Right lobe of liver (tissue), 4 donors: Measurements from ENCODE around the gene HPSE2.

Source experiments
- POLR2A ChIP-seq: fragments of 450-650 bp; IDR thresholded peaks from one replicate; pipeline ENCODE4 v1.6.1; 2017; ENCODE audit warnings: antibody characterized with exemption, mild to moderate bottlenecking
- TF ChIP-seq, protein P1 (sequence below), 4 donors: fragments of 200-600 bp in 3 of 4; fragments of 450-650 bp in 1 of 4; IDR thresholded peaks; one replicate each; pipeline versions ENCODE4 v1.5.1 to v1.8.0; 2016 to 2022; ENCODE audit warnings: antibody characterized with exemption in 4 of 4, mild to moderate bottlenecking in 2 of 4
- donor health status: DM: no; HTN: no; CAD: no.
- donor health status: DM: no; HTN: no; CAD: no.
- donor health status: DM: no; HTN: yes; CAD: no.

DNA sequence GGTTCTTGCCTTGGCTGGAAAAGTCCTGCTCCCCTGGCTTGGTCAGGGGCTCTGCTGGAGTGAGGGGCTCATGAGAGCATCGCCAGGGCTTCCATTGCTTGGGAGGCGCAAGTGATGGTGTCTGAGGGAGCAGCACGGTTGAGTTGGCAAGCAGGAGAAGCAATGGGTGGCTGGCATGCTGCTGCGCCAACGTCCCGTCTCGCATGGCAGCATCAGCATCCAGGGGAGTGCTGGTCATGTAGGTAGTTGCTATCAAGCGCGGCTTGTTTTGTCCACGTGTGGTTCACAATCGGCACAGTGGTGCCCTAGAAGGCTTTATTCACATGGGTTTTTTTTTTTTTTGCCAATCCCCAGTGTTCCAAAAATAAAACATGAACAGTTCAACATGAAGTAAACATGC is 824.5 kb downstream of the HPSE2 start:
- no peak for TF ChIP-seq POLR2A
- TF ChIP-seq, protein P1, sequence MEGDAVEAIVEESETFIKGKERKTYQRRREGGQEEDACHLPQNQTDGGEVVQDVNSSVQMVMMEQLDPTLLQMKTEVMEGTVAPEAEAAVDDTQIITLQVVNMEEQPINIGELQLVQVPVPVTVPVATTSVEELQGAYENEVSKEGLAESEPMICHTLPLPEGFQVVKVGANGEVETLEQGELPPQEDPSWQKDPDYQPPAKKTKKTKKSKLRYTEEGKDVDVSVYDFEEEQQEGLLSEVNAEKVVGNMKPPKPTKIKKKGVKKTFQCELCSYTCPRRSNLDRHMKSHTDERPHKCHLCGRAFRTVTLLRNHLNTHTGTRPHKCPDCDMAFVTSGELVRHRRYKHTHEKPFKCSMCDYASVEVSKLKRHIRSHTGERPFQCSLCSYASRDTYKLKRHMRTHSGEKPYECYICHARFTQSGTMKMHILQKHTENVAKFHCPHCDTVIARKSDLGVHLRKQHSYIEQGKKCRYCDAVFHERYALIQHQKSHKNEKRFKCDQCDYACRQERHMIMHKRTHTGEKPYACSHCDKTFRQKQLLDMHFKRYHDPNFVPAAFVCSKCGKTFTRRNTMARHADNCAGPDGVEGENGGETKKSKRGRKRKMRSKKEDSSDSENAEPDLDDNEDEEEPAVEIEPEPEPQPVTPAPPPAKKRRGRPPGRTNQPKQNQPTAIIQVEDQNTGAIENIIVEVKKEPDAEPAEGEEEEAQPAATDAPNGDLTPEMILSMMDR (IDR thresholded peaks at IDR 0.05) = no peak
